IPS-NIHi11 (cell line): ENCODE results near the gene TPK1.
A peak's percentile ranks its signal among the peaks of the same experiment; 100 is the strongest.

ENCODE experiments used
- DNase-seq: peaks from one replicate; pipeline ENCODE4 v3.0.0; 2012; ENCODE audit warnings: mixed read lengths, low spot score

TPK1 gene

DNA sequence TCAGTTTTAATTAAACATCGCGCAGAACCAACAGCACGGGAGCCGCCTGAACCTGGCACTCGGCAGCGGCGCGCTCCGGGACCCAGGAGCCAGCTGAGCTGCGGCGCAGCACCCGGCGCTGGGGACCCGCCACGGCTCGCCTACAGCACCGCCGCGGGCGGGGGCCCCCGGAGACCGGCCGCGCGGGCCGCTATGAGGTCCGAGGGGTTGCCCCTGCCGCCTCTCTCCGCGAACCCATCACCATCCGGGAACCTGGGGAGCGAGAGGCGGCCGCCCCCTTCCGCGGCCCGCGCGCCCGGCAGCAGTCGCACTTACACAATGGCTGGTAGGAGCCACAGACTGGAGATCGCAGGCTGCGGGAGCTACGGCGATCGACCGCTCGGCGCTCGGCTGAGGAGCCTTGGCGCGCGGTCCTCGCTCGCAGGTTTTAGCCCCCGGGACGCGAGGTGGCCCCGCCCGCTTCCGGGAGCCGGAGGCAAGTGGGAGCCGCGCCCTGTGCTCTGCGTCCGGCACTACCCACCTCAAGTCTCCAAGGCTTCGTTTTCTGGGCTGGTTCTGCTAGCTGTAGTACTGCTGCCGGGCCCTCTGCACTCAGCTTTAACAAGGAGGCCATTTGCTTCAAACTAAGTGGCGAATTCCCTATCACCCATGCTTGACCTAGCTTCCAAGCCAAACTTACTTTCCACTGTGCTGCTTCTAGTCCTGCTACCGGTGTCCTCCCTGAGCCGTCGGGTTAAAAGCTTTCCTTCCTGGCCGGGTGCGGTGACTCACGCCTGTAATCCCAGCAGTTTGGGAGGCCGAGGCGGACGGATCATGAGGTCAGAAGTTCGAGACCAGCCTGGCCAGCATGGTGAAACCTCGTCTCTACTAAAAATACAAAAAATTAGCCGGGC lies at the start of gene TPK1:
TSS of gene TPK1 (minus strand) at position 402 of the 893 bp plus-strand sequence. CDS start 451 bp downstream, outside the sequence.
- DNase-seq: peak; percentile 95

- DNase-seq: no peak
Observed at GRCh38 chr7:144885478-144885877, 49.6 kb upstream of the TPK1 start.

DNA sequence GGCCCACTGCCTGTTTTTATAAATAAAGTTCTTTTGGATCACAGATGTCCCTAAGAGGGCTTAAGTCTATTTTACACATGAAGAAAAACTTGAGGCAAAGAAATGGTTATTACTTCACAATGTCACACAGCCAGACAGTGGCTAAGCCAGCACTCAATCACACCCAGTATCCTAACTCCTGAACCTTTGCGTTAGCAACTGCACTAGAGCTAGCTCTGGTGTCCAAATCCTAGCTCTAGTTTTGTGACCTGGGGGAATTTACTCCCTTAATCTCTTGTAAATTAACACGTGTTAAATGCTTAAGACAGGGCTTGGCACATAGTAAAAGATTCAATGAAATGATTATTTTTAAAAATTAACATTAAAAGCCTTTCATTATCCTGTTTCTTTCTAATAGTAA lies 49.0 kb upstream of the TPK1 start:
- no peak for DNase-seq

DNA sequence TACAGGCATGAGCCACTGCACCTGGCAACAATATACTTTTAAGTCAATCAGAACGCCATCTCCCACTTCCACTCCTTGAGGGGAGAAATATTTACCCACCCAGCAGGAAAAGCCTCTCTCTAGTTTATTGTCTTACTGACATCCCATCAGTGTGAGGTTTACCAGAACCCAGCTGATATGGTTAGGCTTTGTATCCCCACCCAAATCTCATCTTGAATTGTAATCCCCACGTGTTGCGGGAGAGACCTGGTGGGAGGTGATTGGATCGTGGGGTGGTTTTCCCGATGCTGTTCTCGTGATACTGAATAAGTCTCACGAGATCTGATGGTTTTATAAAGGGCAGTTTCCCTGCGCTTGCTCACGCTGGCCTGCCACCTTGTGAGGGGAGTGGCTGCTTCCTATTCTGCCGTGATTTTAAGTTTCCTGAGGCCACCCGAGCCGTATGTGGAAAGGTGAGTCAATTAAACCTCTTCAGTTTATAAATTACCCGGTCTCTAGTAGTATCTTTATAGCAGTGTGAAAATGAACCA lies 37.5 kb upstream of the TPK1 start:
- DNase-seq: no peak

DNA sequence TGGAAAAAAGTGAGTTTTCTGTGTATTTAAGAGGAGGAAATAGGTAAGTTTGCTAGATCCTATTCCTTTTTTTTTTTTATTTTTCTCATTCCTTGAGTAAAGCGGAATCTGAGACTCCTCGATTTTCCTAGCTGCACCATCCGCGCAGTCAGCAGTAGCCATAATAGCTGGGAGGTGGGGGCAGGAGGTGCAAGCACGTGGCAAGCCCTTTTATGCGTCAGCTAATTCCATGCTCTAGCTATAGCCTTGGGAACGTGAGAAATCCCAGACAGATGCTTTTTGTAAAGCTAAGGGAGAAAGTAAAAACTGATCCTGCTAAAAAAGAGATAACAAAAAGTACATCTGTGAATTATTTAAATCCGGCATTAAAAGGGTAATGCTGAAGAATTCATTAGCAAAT lies 33.2 kb upstream of the TPK1 start:
- no peak for DNase-seq

DNA sequence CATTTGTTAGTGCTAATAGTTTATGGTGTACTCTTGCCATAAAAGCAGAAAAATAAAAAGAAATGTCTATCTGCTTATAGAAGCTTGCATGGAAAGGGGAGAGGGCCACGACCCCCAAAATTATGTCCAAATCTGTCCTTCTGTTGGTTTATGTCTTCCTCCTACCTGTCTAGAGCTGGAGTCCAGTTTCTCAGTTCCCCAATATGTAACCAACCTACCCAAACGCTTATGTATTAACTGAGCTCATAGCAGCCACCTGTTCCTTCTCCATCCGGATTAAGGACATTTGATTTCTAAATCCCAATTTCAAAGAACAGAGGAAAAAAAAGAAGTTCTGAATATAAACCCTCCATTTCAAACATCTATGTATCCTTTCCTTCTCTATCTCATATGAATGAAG lies 30.3 kb upstream of the TPK1 start:
- DNase-seq: no peak

DNA sequence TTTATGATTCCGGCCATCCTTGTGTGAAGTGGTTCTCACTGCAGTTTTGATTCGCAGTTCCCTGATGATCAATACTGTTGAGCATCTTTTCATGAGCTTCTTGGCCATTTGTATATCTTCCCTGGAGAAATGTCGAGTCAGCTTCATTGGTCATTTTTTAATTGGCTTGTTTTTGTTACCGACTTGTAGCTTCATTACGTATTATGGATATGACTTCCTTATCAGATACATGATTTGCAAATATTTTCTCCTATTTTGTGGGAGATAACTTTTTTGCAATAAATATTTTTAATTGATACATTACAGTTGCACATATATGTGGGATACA lies 27.4 kb upstream of the TPK1 start:
- DNase-seq: no peak

GRCh38 chr7:144862612-144863319 lies 26.9 kb upstream of the TPK1 start:
- no peak for DNase-seq

DNA sequence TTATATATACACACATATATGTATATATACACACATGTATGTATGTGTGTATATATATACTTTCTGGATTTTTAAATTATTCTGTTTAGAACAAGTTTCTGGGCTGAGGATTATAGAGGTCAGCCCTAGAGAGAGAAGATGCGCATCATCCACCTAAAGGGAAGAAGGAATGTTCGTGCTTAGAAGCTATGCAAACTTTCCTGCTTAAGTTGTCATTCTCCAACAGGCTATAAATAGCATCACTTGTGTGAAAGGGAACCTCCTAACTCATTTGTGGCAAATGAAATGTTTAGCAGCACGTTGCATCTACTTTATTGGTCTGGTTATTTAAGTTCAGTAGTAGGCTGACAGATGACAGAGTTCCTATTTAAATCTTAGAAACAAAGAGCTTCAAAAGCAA lies 23.9 kb upstream of the TPK1 start:
- DNase-seq: no peak

GRCh38 chr7:144857463-144857862 lies 21.6 kb upstream of the TPK1 start:
- DNase-seq: no peak

GRCh38 chr7:144854839-144855424 lies 19.1 kb upstream of the TPK1 start:
- DNase-seq: peak; percentile 72

GRCh38 chr7:144853542-144853941 lies 17.7 kb upstream of the TPK1 start:
- no peak for DNase-seq

GRCh38 chr7:144848078-144848477 lies 12.2 kb upstream of the TPK1 start:
- no peak for DNase-seq

DNA sequence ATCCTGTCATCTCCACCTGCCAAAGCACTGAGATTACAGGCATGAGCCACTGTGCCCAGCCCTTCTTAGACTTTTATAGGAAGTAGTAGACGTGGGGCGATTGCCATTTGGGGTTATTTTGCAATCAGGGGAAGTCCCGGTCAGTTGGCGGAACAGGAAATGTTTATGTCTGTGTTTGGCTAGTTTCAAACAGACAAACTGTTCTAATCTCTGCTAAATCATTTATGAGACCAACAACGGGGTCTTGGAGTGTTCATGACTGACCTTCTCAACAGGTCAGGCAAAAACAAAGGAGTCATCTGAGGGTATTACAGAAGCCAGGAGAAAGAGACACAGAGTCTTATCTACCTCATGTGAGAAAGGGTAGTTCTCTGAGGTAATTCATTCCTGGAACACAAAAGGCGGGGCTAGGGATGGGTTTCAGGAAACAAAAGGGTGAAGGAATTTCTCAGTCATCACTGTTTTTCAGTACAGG lies 6.6 kb upstream of the TPK1 start:
- peak; percentile 23 for DNase-seq

DNA sequence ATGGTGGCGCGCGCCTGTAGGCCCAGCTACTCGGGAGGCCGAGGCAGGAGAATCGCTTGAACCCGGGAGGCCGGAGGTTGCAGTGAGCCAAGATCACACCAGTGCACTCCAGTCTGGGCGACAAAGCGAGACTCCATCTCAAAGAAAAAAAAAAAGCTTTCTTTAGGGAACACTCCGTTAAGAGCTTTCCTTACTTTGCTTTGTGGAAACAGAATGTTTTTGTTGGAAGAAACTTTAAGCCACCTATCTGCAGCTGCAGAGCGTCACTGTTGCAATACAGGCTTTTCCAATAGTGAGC lies 641 bp upstream of the TPK1 start:
- DNase-seq: no peak

GRCh38 chr7:144835155-144835611 lies 670 bp downstream of the TPK1 start:
- DNase-seq: no peak

- no peak for DNase-seq
Observed at GRCh38 chr7:144834641-144835144, 1.2 kb downstream of the TPK1 start.

DNA sequence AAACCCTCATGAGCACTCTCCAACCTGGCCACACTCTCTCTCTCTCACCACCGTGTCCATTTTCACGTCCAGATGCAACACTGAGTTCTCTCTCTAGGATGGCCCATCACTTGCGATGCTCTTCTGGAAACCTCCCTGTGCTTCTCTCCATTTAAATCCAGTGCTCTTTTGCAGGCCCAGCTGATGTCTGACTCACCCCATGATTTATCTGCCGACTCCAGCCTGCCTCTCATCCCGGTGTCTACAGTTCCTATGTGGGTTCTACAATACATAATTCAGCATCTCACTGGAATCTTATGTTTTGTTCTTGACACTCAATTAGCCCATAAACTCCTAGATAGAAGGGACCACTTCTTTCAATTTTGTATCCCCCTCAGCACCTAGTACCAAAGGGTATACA lies 5.0 kb downstream of the TPK1 start:
- DNase-seq: no peak

GRCh38 chr7:144830024-144830785 lies 5.6 kb downstream of the TPK1 start:
- DNase-seq: no peak

- no peak for DNase-seq
Observed at GRCh38 chr7:144827621-144828020, 8.2 kb downstream of the TPK1 start.

DNA sequence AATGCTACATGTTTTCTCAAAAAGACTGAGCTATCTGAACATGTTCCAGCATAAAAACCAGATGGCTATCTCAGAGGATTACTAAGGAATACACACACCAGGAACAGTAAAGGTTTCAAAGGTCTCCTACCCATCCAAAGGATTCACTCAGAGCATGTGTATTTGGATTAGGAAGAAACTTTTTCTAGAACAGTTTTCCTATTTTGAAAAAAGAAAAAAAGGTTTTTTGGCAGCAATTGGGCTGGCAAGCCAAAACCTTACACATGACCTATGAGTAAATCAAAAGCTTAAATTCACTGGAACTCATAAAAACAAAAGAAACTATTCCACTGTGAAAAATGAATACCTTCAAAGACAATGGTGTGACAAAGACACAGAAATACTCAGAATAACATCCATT lies 9.6 kb downstream of the TPK1 start:
- no peak for DNase-seq

- DNase-seq: no peak
Observed at GRCh38 chr7:144824360-144824759, 11.5 kb downstream of the TPK1 start.
